Medulla oblongata (tissue), 1 donor: Measurements from ENCODE around the gene PDE7B.

Source experiments
- DNase-seq: peaks from one replicate; pipeline ENCODE4 v3.0.0-alpha.2; 2015; ENCODE audit errors: extremely low spot score

The PDE7B gene

GRCh38 chr6:136148523-136148922, 297.0 kb downstream of the PDE7B start:
- no peak for DNase-seq

DNA sequence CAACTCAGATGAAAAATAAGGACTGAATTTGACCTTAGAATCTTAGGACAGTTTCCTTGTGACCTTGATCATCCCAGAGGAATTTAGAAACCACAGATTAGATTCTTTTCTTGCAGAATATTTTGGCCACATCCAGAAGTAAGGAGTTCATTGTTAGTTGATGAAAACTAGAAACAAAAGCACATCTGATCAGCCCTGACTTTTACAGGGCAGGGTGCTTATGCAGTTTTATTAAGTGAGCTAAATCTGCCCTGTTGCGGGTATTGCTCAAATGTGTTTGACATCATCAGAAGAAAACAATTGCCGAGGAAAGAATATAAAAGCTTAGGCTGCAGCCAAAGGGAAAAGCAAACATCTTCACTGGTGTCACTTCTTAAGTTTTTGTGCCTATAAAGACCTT, 297.8 kb downstream of the PDE7B start:
- DNase-seq = no peak

DNA sequence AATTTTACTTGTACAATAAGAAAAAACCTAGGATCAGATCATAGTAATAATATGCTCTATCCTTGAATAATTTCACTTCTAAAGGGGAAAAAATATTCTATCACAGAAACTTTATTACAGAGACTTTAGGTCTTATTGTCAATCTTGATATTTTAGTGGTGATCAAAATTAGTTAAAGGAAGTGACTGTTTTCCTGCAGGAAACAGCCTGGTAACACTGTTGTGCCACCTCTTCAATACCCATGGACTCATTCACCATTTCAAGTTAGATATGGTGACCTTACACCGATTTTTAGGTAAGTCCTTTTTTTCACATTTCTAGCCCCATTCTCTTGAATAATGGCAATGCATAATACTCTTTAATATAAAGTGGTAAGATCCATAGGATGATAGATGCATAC, 299.5 kb downstream of the PDE7B start:
- DNase-seq = no peak

DNA sequence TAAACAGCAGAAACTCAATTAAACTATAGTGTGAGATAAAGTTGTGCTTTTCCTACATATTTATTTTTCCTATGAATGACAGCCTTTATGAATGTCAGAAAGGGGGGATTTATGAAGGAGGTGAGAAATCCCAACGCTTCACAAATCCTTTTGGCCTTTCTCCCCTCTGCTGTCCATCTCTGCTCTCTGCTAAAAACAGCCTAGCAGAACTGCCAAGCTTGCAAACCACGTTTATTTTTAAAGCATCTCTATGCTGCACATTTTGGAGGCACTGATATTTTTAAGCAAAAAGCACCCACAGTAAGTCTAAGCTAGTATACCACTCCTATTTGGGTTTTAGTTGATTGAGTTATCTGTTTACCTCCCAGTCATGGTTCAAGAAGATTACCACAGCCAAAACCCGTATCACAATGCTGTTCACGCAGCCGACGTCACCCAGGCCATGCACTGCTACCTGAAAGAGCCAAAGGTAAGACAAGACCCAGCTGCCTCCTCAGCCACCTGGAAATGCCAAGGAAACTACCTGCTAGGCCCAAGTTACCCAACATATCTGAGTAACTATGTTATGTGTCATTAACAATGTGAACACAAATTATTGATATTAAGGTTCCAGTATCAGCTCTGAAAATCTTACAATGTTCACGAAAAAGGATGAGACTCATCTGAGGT, 302.3 kb downstream of the PDE7B start:
- DNase-seq = no peak

DNA sequence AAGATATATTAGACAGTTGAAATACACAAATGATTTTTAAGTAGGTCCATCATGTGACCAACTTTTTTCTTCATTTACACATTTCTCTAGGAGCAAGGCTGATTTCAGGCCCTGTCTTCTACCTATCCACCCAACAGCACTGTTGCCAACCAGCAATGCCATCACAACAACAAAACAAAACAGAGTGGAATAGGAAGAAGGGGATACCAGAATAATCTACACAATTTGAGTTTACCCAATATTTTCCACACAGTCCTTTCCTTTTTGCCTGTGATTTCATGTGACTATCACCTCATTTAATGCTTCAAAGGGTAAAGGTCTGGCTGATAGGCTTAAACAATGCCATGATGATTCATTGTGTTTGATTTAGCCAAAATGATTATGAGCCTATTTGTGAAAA, 303.7 kb downstream of the PDE7B start:
- DNase-seq = no peak

- DNase-seq = no peak
These were observed 306.2 kb downstream of the PDE7B start for GRCh38 chr6:136157743-136158142.

DNA sequence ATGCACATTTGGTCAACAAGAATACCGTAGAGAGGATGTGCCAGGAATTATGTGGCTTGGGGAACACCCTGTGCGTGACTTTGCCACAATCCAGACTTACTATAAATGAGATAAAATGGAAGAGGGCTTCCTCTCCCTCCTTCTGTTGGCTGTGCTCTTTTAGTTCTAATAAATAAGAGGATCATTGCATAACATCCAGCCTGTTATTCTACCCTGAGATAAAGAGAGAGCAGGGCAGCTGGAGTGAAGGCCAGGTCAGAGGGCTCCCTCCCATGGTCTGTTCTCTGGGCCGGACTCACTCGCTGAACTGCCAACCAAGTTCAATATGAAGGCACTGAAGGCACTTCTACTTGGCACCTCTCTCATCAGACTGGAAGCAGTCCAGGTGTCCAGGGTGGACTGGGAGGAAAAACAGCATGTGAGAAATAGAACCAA, 306.9 kb downstream of the PDE7B start:
- DNase-seq = peak; percentile 43

GRCh38 chr6:136158971-136159370, 307.5 kb downstream of the PDE7B start:
- no peak for DNase-seq

GRCh38 chr6:136160250-136160649, 308.7 kb downstream of the PDE7B start:
- no peak for DNase-seq

DNA sequence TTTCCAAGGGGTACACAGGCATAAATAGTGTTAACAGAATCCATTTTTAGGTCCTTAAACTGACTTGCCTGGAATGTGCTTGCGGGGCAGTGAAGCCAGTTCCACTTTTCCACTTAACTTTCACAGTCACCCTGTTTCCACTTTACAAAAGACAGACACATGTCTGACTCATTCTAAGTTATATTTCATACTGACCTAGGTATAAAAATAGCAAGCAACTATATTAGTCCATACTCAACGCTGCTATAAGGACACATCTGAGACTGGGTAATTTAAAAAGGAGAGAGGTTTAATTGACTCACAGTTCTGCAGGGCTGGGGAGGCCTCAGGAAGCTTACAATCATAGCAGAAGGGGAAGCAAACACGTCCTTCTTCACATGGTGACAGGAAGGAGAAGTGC, 310.4 kb downstream of the PDE7B start:
- no peak for DNase-seq

GRCh38 chr6:136163260-136163659, 311.8 kb downstream of the PDE7B start:
- DNase-seq = no peak

- DNase-seq = no peak
These were observed 315.3 kb downstream of the PDE7B start for GRCh38 chr6:136166815-136167214.

DNA sequence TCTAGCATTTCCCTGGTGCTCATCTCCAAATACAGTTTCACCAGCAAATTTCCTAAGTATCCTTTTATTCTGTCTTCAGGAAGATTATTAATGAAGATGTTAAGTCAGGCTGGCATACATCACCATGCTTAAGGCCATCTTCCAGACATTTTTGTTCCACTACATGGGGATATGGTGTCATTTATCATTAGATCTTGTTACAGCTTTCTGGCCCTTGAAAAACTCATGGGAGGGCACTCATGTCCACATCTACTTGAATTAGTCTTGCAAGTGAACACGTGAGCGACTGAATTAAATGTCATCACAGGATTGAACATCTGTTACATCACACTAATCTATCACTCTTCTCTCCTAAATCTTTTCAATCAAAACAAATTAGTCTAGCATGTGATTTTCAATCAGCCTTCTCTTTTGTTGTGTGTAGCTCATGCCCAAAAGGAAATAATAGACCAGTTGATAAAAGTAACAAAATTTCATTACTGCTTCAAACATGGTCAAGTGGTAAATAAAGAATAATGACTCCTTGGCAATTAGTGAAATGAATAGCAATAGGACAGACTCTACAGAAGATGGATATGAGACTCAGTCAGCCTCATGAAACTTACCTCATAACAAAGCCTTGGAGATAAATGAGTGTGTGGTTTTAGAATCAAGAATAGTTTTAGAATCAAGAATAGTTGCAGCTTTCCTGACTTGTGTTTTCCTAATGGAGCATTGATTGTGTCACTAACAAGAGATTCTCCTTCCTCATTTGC, 318.1 kb downstream of the PDE7B start:
- DNase-seq = no peak

DNA sequence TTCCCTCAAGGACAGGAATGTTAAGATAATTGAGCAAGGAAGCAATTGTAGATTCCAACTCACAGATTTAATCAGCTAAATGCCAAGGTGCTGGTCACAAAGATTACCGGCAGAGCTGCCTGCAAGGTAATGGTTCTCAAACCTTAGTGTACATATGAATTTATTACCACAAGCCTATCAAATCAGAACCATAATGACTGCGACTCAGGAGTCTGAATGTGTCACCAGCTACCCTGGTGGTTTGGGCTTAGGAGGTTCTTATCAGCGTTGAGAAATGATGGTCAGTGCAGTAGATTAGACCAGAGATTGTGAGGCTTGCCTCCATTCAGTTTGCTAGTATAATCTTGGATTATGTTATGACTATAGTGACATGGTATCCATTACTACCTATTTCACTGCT, 319.7 kb downstream of the PDE7B start:
- no peak for DNase-seq

- DNase-seq = no peak
These were observed 322.3 kb downstream of the PDE7B start for GRCh38 chr6:136173519-136174507.

- DNase-seq = no peak
These were observed 323.0 kb downstream of the PDE7B start for GRCh38 chr6:136174510-136174909.

GRCh38 chr6:136175873-136176272, 324.4 kb downstream of the PDE7B start:
- DNase-seq = no peak

- no peak for DNase-seq
These were observed 327.2 kb downstream of the PDE7B start for GRCh38 chr6:136178749-136179148.

- DNase-seq = no peak
These were observed 329.4 kb downstream of the PDE7B start for GRCh38 chr6:136180704-136181511.

GRCh38 chr6:136181512-136181833, 330.0 kb downstream of the PDE7B start:
- DNase-seq = no peak

DNA sequence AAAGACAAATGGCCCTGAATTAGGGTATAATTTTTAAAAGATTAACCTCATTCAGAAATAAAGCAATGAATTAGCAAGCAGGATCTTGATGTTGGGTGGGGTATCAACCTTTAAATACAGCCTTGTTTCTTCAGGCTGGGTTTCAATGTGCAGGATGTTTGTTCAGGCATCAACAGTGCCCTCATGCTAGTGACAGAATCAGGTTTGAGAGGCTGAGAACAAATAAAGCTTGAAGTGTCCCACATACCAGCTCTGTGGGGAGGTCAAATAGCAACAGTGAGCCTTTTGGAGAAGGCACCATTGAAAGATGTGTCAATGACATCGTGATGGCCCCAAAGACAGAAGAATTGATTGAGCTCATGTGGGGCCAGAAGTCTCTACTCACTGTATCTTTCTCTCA, 330.4 kb downstream of the PDE7B start:
- no peak for DNase-seq

GRCh38 chr6:136184738-136185137, 333.2 kb downstream of the PDE7B start:
- DNase-seq = no peak
